ENCODE measurements around the gene TBC1D13. TPM values are rescaled to one million over a fixed set of nuclear protein-coding genes. Genes with fewer than 3 reads are reported as not detected.

Gene TBC1D13
- total and polyA plus RNA-seq, 2 of the 13 experiments (the other 11 are each of a cell fraction or from before 2014, with no cell fraction given), result 17.9 to 19.7 TPM

- TF ChIP-seq HMGXB4 (CRISPR knock-in tag; IDR thresholded peaks at IDR 0.05; ENCODE audit: borderline replicate concordance in 1 of 2, low read depth in 1 of 2) (peak; percentile 7 to 90; a peak in 3 of 4 replicates), HOXA3 (CRISPR knock-in tag; IDR thresholded peaks at IDR 0.05) (peak; percentile 64), ZNF687 (CRISPR knock-in tag; IDR thresholded peaks at IDR 0.05) (peak; percentile 77), SOX13 (IDR thresholded peaks at IDR 0.05) (no peak), SOX13 (CRISPR knock-in tag; conservative IDR thresholded peaks at IDR 0.05 in 1 of 2, IDR thresholded peaks at IDR 0.05 in 1 of 2) (peak in 1 of 2 experiments; percentile 57; a peak in 2 of 4 replicates), FIP1L1 (IDR thresholded peaks at IDR 0.05; ENCODE audit: borderline replicate concordance, insufficient read depth, low read depth, low read length) (peak; percentile 95; the same call in 1 of the 2 replicates), SALL1 (CRISPR knock-in tag; IDR thresholded peaks at IDR 0.05) (peak; percentile 56; the same call in 1 of the 2 replicates), GATAD2A (CRISPR knock-in tag; IDR thresholded peaks at IDR 0.05) (peak; percentile 50; the same call in 1 of the 2 replicates), POLR2A (IDR thresholded peaks at IDR 0.05; ENCODE audit: insufficient read depth in 1 of 2, low read depth in 2 of 2, low read length in 2 of 2) (peak in 1 of 2 experiments; percentile 89; a peak in 2 of 4 replicates), ZNF703 (CRISPR knock-in tag; IDR thresholded peaks at IDR 0.05; ENCODE audit: borderline replicate concordance) (no peak), JARID2 (CRISPR knock-in tag; IDR thresholded peaks at IDR 0.05; ENCODE audit: insufficient replicate concordance) (peak; percentile 26), DNMT1 (CRISPR knock-in tag; IDR thresholded peaks at IDR 0.05) (no peak), SP140L (CRISPR knock-in tag; IDR thresholded peaks at IDR 0.05; ENCODE audit: borderline replicate concordance) (0 out of 2 replicates have a peak, but pooled peaks have one; percentile 34), RFX1 (IDR thresholded peaks at IDR 0.05) (no peak), RBFOX2 (IDR thresholded peaks at IDR 0.05; ENCODE audit: low read depth, low read length) (peak; percentile 80), MIER3 (CRISPR knock-in tag; IDR thresholded peaks at IDR 0.05; ENCODE audit: borderline replicate concordance) (peak; percentile 79; the same call in 1 of the 2 replicates)
- TF ChIP-seq, protein P1, sequence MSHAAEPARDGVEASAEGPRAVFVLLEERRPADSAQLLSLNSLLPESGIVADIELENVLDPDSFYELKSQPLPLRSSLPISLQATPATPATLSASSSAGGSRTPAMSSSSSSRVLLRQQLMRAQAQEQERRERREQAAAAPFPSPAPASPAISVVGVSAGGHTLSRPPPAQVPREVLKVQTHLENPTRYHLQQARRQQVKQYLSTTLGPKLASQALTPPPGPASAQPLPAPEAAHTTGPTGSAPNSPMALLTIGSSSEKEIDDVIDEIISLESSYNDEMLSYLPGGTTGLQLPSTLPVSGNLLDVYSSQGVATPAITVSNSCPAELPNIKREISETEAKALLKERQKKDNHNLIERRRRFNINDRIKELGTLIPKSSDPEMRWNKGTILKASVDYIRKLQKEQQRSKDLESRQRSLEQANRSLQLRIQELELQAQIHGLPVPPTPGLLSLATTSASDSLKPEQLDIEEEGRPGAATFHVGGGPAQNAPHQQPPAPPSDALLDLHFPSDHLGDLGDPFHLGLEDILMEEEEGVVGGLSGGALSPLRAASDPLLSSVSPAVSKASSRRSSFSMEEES (CRISPR knock-in tag; IDR thresholded peaks at IDR 0.05), result peak; percentile 65
- TF ChIP-seq, protein P2, sequence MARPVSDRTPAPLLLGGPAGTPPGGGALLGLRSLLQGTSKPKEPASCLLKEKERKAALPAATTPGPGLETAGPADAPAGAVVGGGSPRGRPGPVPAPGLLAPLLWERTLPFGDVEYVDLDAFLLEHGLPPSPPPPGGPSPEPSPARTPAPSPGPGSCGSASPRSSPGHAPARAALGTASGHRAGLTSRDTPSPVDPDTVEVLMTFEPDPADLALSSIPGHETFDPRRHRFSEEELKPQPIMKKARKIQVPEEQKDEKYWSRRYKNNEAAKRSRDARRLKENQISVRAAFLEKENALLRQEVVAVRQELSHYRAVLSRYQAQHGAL (CRISPR knock-in tag; IDR thresholded peaks at IDR 0.05; ENCODE audit: not compliant biosample characterization), result peak; percentile 51
- TF ChIP-seq, protein P3, sequence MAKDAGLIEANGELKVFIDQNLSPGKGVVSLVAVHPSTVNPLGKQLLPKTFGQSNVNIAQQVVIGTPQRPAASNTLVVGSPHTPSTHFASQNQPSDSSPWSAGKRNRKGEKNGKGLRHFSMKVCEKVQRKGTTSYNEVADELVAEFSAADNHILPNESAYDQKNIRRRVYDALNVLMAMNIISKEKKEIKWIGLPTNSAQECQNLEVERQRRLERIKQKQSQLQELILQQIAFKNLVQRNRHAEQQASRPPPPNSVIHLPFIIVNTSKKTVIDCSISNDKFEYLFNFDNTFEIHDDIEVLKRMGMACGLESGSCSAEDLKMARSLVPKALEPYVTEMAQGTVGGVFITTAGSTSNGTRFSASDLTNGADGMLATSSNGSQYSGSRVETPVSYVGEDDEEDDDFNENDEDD (CRISPR knock-in tag; IDR thresholded peaks at IDR 0.05; ENCODE audit: borderline replicate concordance), result peak; percentile 59; the same call in 1 of the 2 replicates
Measured at GRCh38 chr9:128818099-128818838, 31.2 kb downstream of the TBC1D13 start, which contains the start of gene ENDOG (continued).
